Heart left ventricle (tissue), 16 donors: ENCODE results near the gene SIN3A. TPM values are rescaled to one million over a fixed set of nuclear protein-coding genes. Genes with fewer than 3 reads are reported as not detected.
A peak's percentile ranks its signal among the peaks of the same experiment; 100 is the strongest.

Source experiments
- ATAC-seq, 4 donors: fragments of 200-7000 bp; cut with Tn5 transposase; one replicate each; pipeline ENCODE4 v1.9.1; 2020 to 2022; ENCODE audit warnings: moderate library complexity in 4 of 4, mild to moderate bottlenecking in 3 of 4, moderate number of reproducible peaks in 1 of 4
- DNase-seq, 5 donors: peaks; one replicate each; pipeline ENCODE4 v3.0.0-alpha.2; 2020
- H3K27ac ChIP-seq, 12 donors: fragments of 200-600 bp; sonication (generic) in 4 of 12; one replicate each; pipeline versions ENCODE4 v1.5.0 to v1.8.0; 2016 to 2022; ENCODE audit warnings: mild to moderate bottlenecking in 2 of 12
- H3K27me3 ChIP-seq, 9 donors: fragments of 200-600 bp; sonication (generic) in 2 of 9; one replicate each; pipeline versions ENCODE4 v1.5.1 to v1.8.0; 2016 to 2022; ENCODE audit warnings: mild to moderate bottlenecking in 3 of 9
- H3K36me3 ChIP-seq, 9 donors: fragments of 200-600 bp; sonication (generic) in 2 of 9; one replicate each; pipeline versions ENCODE4 v1.5.0 to v1.8.0; 2018 to 2022; ENCODE audit warnings: mild to moderate bottlenecking in 2 of 9
- H3K4me1 ChIP-seq, 12 donors: fragments of 200-600 bp; sonication (generic) in 4 of 12; one replicate each; pipeline versions ENCODE4 v1.5.0 to v1.8.0; 2016 to 2022; ENCODE audit warnings: mild to moderate bottlenecking in 3 of 12
- H3K4me3 ChIP-seq, 12 donors: fragments of 200-600 bp; sonication (generic) in 4 of 12; one replicate each; pipeline versions ENCODE4 v1.5.0 to v1.8.0; 2017 to 2022; ENCODE audit warnings: mild to moderate bottlenecking in 9 of 12, moderate library complexity in 4 of 12
- H3K9me3 ChIP-seq, 12 donors: fragments of 200-600 bp; sonication (generic) in 4 of 12; one replicate each; pipeline versions ENCODE4 v1.5.0 to v1.8.0; 2016 to 2022; ENCODE audit warnings: mild to moderate bottlenecking in 1 of 12
- CTCF ChIP-seq, 12 donors: fragments of 200-600 bp; sonication (generic) in 4 of 12; IDR thresholded peaks; one replicate each; pipeline versions ENCODE4 v1.5.0 to v1.8.0; 2018 to 2022; ENCODE audit warnings: antibody characterized with exemption in 12 of 12, mild to moderate bottlenecking in 5 of 12
- POLR2A ChIP-seq, 2 donors: fragments of 450-650 bp; IDR thresholded peaks; one replicate each; pipeline ENCODE4 v1.6.1; 2017; ENCODE audit warnings: antibody characterized with exemption in 2 of 2, mild to moderate bottlenecking in 2 of 2, moderate library complexity in 2 of 2
- WGBS, 4 donors: extraction: QIAGEN DNeasy Blood & Tissue Kit in 2 of 4; methylation state at CpG; one replicate each; pipeline versions ENCODE4 v1.1.5 to v1.1.7; 2013 to 2018; 5-methylcytosine and 5-hydroxymethylcytosine counted together
- intact Hi-C, 10 donors: fragments of 100-400 bp; cut with DNase I; formaldehyde crosslinking; loops; one replicate each; pipeline versions ENCODE4 v1.11.1 to v1.14.2; 2022
- polyA plus RNA-seq, 2 donors: library from polyadenylated mRNA; stranded (reverse); fragments of 200-250 nt; gene quantifications; one replicate each; pipeline ENCODE4 v1.2.3, GENCODE V29; 2013
- total RNA-seq, 9 donors: library from RNA; depleted of rRNA in 2 of 9; stranded (reverse); fragments of >200 nt in 2 of 9; fragmentation: NEBNext Ultra II Directional in 3 of 9; extraction: Animal tissue kit (Norgen Biotek cat#: 25700) in 3 of 9; gene quantifications; one replicate each; pipeline versions ENCODE4 v1.1.0 to v1.2.4, GENCODE V29; 2016 to 2023
- donor health status: ischemic (EF 13 %, LVEDD 7.1; RV severe dilation, severe dysfunction).
- donor health status: healthy with polysubstance abuse.
- donor health status: DM: no; HTN: yes; CAD: no.
- donor health status: DM: no; HTN: no; CAD: no.
- donor health status: ischemic (EF 25% LVEDD 6.9; RV normal size, moderate dysfunction).
- donor health status: ischemic (EF 25% LVEDD 5.7; RV mildly dilated, moderate dysfunction).
- donor health status: healthy.
- donor health status: DM: yes; HTN: yes; CAD: no.
- donor health status: ischemic (EF 35%, LVEDD 5.7; RV mildly dilated, moderate dysfunction).
- donor health status: nonischemic (EF 11% LVEDD 7.7; RV severe dilation, severe dysfunction).
- donor health status: DM: yes; HTN: yes; CAD: no.
- donor health status: PGD.
- donor health status: ischemic (EF 29% LVEDD 5.4; RV normal size, mild dysfunction).
- donor health status: nonischemic (EF 23%, LVEDD 6.1; RV moderate dilation, normal function).

The SIN3A gene
- total and polyA plus RNA-seq, 11 donors, result 5.6 to 43.5 (median 31.3) TPM

- DNase-seq (peak in 1 of 5 donors; percentile 10), ATAC-seq (no peak)
- no peaks in the 10 kb centered on the region for H3K9me3 ChIP-seq
- H3K4me1 ChIP-seq, result peaks cover 0 to 12% (median 0%) of the 10 kb centered on the region in 12 donors
- intact Hi-C loops, result no loop called here
- no peak overlapping the region for H3K27ac ChIP-seq
- WGBS, 4 donors, result 76 to 89% (median 84%) methylated on average over 5 to 7 of the region's 7 CpGs
- H3K4me3 ChIP-seq, result no peak overlapping the region
- no peaks in the 10 kb centered on the region for H3K27me3 ChIP-seq
- TF ChIP-seq CTCF (IDR thresholded peaks at IDR 0.05) (no peak), POLR2A (IDR thresholded peaks at IDR 0.05) (no peak)
- peaks cover 0 to 51% (median 42%) of the 10 kb centered on the region in 9 donors for H3K36me3 ChIP-seq
Observed at GRCh38 chr15:75354454-75354853, 97.0 kb downstream of the SIN3A start.

- H3K9me3 ChIP-seq, result no peaks in the 10 kb centered on the region
- peak in 2 of 5 donors; percentile 18 to 58 for DNase-seq
- ATAC-seq, result no peak
- WGBS, 4 donors, result 77 to 90% (median 84%) methylated on average over 6 to 7 of the region's 7 CpGs
- intact Hi-C loops, result no loop called here
- no peak overlapping the region for H3K4me3 ChIP-seq
- H3K4me1 ChIP-seq, result peaks cover 0 to 20% (median 6%) of the 10 kb centered on the region in 12 donors
- H3K27ac ChIP-seq, result no peak overlapping the region
- no peaks in the 10 kb centered on the region for H3K27me3 ChIP-seq
- TF ChIP-seq POLR2A (IDR thresholded peaks at IDR 0.05), result no peak
- TF ChIP-seq CTCF (IDR thresholded peaks at IDR 0.05), result no peak
- H3K36me3 ChIP-seq, result peaks cover 0 to 42% (median 34%) of the 10 kb centered on the region in 9 donors
Observed at GRCh38 chr15:75353604-75354003, 97.9 kb downstream of the SIN3A start.

GRCh38 chr15:75352186-75353080 is 99.1 kb downstream of the SIN3A start:
- Histone ChIP-seq H3K36me3 (peaks cover 0 to 30% (median 22%) of the 10 kb centered on the region in 9 donors), H3K9me3 (no peaks in the 10 kb centered on the region), H3K4me1 (peaks cover 0 to 25% (median 10%) of the 10 kb centered on the region in 12 donors), H3K4me3 (no peak overlapping the region), H3K27me3 (no peaks in the 10 kb centered on the region), H3K27ac (no peak overlapping the region)
- intact Hi-C loops, result no loop called here
- 90 to 93% (median 92%) methylated on average over 14 to 16 of the region's 16 CpGs for WGBS, 4 donors
- ATAC-seq, result no peak
- TF ChIP-seq POLR2A (IDR thresholded peaks at IDR 0.05) (no peak), CTCF (IDR thresholded peaks at IDR 0.05) (no peak)
- peak in 2 of 5 donors; percentile 21 to 44 for DNase-seq

GRCh38 chr15:75350601-75351361 is 100.7 kb downstream of the SIN3A start:
- intact Hi-C loops, result no loop called here
- TF ChIP-seq POLR2A (IDR thresholded peaks at IDR 0.05) (no peak), CTCF (IDR thresholded peaks at IDR 0.05) (no peak)
- Histone ChIP-seq H3K27ac (peak overlapping the region in 1 of 12 donors; percentile 11), H3K27me3 (peaks cover 0 to 4% (median 0%) of the 10 kb centered on the region in 9 donors), H3K4me3 (no peak overlapping the region), H3K4me1 (peaks cover 0 to 33% (median 11%) of the 10 kb centered on the region in 12 donors), H3K9me3 (no peaks in the 10 kb centered on the region), H3K36me3 (peaks cover 0 to 17% (median 8%) of the 10 kb centered on the region in 9 donors)
- ATAC-seq, result no peak
- 68 to 82% (median 78%) methylated on average over 7 of the region's 7 CpGs for WGBS, 4 donors
- DNase-seq, result peak in 2 of 5 donors; percentile 12 to 14
